Calu3 (cell line): ENCODE data around the gene EGF. TPM values are rescaled to one million over a fixed set of nuclear protein-coding genes. Genes with fewer than 3 reads are reported as not detected.

Source experiments
- BruUV-seq: library from RNA; stranded (reverse); fragments of 400-500 nt; replicated peaks from 2 replicates; lab custom pipeline; 2021; lab: Mats Ljungman, UMichigan
- CTCF ChIA-PET: fragments of 300-600 bp; sonication (Branson Sonifier 250); formaldehyde crosslinking; loops from one replicate; lab custom pipeline; 2022; ENCODE audit warnings: antibody characterized with exemption; lab: Charles Lee
- DNase-seq: peaks from one replicate; pipeline ENCODE4 v3.0.0; 2022
- H3K27ac Mint-ChIP-seq: one replicate; pipeline ENCODE4 v1.8.0; 2022; ENCODE audit warnings: mixed read lengths; ENCODE audit not compliant: unreplicated experiment
- H3K27me3 Mint-ChIP-seq: one replicate; pipeline ENCODE4 v1.8.0; 2022; ENCODE audit warnings: mixed read lengths; ENCODE audit not compliant: unreplicated experiment
- H3K36me3 Mint-ChIP-seq: one replicate; pipeline ENCODE4 v1.8.0; 2022; ENCODE audit warnings: mild to moderate bottlenecking, moderate library complexity, mixed read lengths; ENCODE audit not compliant: insufficient read depth, unreplicated experiment
- H3K4me1 Mint-ChIP-seq: one replicate; pipeline ENCODE4 v1.8.0; 2022; ENCODE audit warnings: mild to moderate bottlenecking, low read depth, mixed read lengths; ENCODE audit not compliant: unreplicated experiment
- H3K4me3 Mint-ChIP-seq: one replicate; pipeline ENCODE4 v1.8.0; 2022; ENCODE audit warnings: mild to moderate bottlenecking, low read depth, moderate library complexity, mixed read lengths; ENCODE audit not compliant: unreplicated experiment
- H3K9me3 Mint-ChIP-seq: one replicate; pipeline ENCODE4 v1.8.0; 2022; ENCODE audit warnings: low read depth, mixed read lengths; ENCODE audit not compliant: unreplicated experiment
- intact Hi-C: fragments of 100-400 bp; cut with micrococcal nuclease; formaldehyde crosslinking; loops from one replicate; pipeline ENCODE4 v1.10.0; 2022; ENCODE audit not compliant: unreplicated experiment
- total RNA-seq: library from RNA; stranded (reverse); gene quantifications from 2 replicates; pipeline ENCODE4 v1.2.3, GENCODE V29; 2022
- TF ChIP-seq, protein P1 (sequence below): fragments of 200-600 bp; IDR thresholded peaks from one replicate; pipeline ENCODE4 v1.8.0; 2022; ENCODE audit warnings: antibody characterized with exemption; ENCODE audit not compliant: unreplicated experiment

EGF gene
- total RNA-seq, 1 experiment from 2014 or later, result 1.4 TPM

DNA sequence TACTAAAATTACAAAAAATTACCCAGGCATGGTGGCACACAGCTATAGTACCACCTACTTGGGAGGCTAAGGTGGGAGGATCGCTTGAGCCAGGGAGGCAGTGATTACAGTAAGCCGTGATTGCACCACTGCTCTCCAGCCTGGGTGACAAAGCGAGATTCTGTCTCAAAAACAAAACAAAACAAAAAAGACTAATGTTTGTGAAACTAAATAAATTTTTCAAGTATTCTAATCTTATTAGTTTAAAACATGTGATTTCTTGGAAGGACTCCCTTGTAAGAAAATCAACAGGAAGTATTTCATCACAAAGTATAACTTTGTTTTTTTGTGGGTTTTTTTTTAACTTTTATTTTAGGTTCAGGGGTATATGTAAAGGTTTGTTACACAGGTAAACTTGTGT lies 89.6 kb downstream of the EGF start:
- no peaks in the 10 kb centered on the region for H3K27me3 Mint-ChIP-seq
- H3K4me3 Mint-ChIP-seq, result no peak overlapping the region
- no peaks in the 10 kb centered on the region for H3K9me3 Mint-ChIP-seq
- no peak for DNase-seq
- TF ChIP-seq, protein P1, sequence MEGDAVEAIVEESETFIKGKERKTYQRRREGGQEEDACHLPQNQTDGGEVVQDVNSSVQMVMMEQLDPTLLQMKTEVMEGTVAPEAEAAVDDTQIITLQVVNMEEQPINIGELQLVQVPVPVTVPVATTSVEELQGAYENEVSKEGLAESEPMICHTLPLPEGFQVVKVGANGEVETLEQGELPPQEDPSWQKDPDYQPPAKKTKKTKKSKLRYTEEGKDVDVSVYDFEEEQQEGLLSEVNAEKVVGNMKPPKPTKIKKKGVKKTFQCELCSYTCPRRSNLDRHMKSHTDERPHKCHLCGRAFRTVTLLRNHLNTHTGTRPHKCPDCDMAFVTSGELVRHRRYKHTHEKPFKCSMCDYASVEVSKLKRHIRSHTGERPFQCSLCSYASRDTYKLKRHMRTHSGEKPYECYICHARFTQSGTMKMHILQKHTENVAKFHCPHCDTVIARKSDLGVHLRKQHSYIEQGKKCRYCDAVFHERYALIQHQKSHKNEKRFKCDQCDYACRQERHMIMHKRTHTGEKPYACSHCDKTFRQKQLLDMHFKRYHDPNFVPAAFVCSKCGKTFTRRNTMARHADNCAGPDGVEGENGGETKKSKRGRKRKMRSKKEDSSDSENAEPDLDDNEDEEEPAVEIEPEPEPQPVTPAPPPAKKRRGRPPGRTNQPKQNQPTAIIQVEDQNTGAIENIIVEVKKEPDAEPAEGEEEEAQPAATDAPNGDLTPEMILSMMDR, result no peak
- BruUV-seq, result no TSS peak
- peaks cover 8% of the 10 kb centered on the region for H3K4me1 Mint-ChIP-seq
- no peaks in the 10 kb centered on the region for H3K36me3 Mint-ChIP-seq
- CTCF ChIA-PET, result interaction anchor here (1.6 kb wide), 1 partner anchor 342 kb away, joined by 3 read pairs; no protein-coding TSS in a partner anchor
- intact Hi-C loops, result loop anchor here (10.0 kb wide), 2 partner anchors 192 to 342 kb away; partner anchors contain the start of gene ELOVL6
- no peak overlapping the region for H3K27ac Mint-ChIP-seq

DNA sequence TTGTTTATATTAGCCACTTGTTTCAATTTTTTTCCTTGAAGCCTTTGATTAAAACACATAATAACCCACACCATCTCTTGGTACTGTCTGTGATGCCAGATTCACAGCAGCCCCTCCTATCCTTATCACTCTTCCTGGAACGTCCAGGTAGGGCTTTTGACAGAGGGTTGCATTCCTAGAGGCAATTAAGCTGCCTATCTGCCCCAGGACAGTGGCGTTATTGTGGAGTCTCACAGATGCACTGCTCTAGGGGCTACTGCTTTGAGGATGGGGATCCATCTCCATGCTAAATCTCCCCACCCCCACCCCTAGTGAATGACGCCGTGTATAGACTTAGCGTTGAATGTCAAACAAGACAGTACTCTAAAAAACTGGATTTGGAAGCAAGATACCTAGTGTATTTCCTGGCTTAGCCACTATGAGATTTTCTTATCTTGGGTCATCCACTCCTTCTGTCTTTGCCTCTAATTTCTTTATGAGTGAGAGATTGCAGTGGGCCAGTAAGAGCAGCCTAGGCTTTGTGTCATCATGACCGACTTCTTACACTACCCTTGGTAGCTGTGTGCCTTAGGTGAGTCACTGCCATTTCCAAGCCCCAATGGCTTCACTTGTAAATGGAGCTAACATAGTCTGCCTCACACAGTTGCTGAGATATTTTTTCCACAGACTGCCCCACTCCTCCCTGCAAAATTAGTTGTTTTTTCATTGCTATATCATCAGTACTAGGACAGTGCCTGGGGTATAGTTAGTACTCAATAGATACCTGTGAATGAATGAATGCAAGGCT lies 90.9 kb downstream of the EGF start:
- CTCF ChIA-PET, result no interaction called here
- no peak overlapping the region for H3K27ac Mint-ChIP-seq
- BruUV-seq, result no TSS peak
- no peaks in the 10 kb centered on the region for H3K36me3 Mint-ChIP-seq
- H3K4me3 Mint-ChIP-seq, result no peak overlapping the region
- TF ChIP-seq, protein P1, result no peak
- intact Hi-C loops, result loop anchor here (10.0 kb wide), 2 partner anchors 191 to 341 kb away; partner anchors contain the start of gene ELOVL6
- H3K27me3 Mint-ChIP-seq, result no peaks in the 10 kb centered on the region
- DNase-seq, result no peak
- H3K4me1 Mint-ChIP-seq, result peaks cover 8% of the 10 kb centered on the region
- H3K9me3 Mint-ChIP-seq, result no peaks in the 10 kb centered on the region

DNA sequence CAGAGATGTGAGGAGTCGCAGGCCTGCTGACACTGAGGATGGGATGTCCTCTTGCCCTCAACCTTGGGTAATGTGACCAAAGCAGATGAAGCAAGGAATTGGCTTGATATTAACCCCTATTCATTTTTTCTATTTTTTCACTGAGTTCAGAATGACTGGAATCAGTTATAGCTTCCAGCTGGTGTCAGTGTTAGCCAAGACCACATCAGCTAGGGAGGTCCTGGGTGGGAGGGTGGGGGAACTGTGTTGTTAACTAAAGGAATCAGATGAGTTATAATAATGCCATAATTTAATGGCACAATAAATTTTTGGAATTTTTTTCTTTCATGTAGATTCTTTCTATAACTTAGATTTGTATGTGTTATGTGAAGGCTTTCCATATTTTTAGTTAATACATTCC lies 91.9 kb downstream of the EGF start:
- Mint-ChIP-seq H3K27me3 (no peaks in the 10 kb centered on the region), H3K27ac (no peak overlapping the region), H3K4me3 (no peak overlapping the region), H3K4me1 (peaks cover 8% of the 10 kb centered on the region), H3K9me3 (no peaks in the 10 kb centered on the region), H3K36me3 (no peaks in the 10 kb centered on the region)
- TF ChIP-seq, protein P1, result no peak
- no peak for DNase-seq
- intact Hi-C loops, result loop anchor here (10.0 kb wide), 2 partner anchors 190 to 340 kb away; partner anchors contain the start of gene ELOVL6
- BruUV-seq, result no TSS peak
- CTCF ChIA-PET, result no interaction called here

DNA sequence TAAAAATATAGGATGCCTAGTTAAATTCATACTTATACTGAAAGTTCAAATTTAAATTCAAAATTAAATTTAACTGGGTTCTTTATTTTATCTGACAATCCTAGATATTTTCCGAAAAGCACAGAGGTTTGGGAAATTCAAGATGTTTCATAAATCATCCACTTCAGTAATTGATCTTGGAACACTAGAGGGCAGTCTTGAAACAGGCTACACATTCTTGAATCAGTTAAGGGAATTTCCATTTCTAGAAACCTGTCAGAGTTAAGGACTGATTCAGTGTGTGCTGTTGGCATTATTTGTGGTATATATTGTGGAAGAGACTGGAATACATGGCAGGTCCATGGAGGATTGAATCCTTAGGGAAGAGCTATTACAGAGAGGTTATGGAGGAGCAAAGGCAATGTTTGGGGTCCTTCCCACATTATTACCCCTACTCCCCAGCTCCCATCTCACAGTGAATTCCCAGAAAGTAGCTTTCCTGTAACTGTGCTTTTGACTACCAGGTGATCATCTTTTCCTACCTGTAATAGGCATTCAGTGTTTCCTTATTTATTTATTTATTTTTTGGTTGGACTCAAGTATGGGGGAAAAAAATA lies 92.9 kb downstream of the EGF start:
- Mint-ChIP-seq H3K9me3 (no peaks in the 10 kb centered on the region), H3K4me1 (peaks cover 8% of the 10 kb centered on the region), H3K36me3 (no peaks in the 10 kb centered on the region), H3K27me3 (no peaks in the 10 kb centered on the region), H3K4me3 (no peak overlapping the region), H3K27ac (no peak overlapping the region)
- intact Hi-C loops, result loop anchor here (10.0 kb wide), 2 partner anchors 189 to 339 kb away; partner anchors contain the start of gene ELOVL6
- no TSS peak for BruUV-seq
- no peak for DNase-seq
- TF ChIP-seq, protein P1, result peak; percentile 41
- CTCF ChIA-PET, result interaction anchor here (1.0 kb wide), 1 partner anchor 503 kb away, joined by 3 read pairs; no protein-coding TSS in a partner anchor
